H1 (cell line): ENCODE measurements around the gene EPDR1. TPM values are rescaled to one million over a fixed set of nuclear protein-coding genes. Genes with fewer than 3 reads are reported as not detected.

Source experiments
- CTCF ChIA-PET: fragments of 300-600 bp; sonication (Branson Sonifier 250); formaldehyde crosslinking; loops from one replicate; lab custom pipeline; 2021; ENCODE audit not compliant: partially characterized antibody; lab: Charles Lee
- POLR2A ChIA-PET: fragments of 300-600 bp; sonication (Branson Sonifier 250); formaldehyde crosslinking; loops from one replicate; lab custom pipeline; 2021; ENCODE audit warnings: inconsistent platforms; ENCODE audit not compliant: partially characterized antibody; lab: Charles Lee
- DNase-seq, 2 experiments: peaks; one replicate each; pipeline versions ENCODE4 v3.0.0 to v3.0.0-alpha.2; 2010 to 2022; ENCODE audit warnings: low spot score in 2 of 2, low read depth in 1 of 2, mixed read lengths in 1 of 2
- FAIRE-seq: peaks from 2 replicates; lab custom pipeline; 2011; peaks lifted over from hg19 to GRCh38; lab: Jason Lieb, UNC
- H2AFZ ChIP-seq: 2 replicates; pipeline ENCODE4 v1.8.1; 2012; ENCODE audit warnings: low read length, inconsistent platforms
- H2AK5ac ChIP-seq: 2 replicates; pipeline ENCODE4 v1.6.1; 2013; ENCODE audit warnings: low read depth, low read length
- H2BK120ac ChIP-seq: replicated peaks from 2 replicates; pipeline ENCODE3; 2013; ENCODE audit warnings: low read depth, low read length, inconsistent platforms
- H2BK12ac ChIP-seq: 2 replicates; pipeline ENCODE4 v1.6.1; 2013; ENCODE audit warnings: low read depth, low read length
- H2BK15ac ChIP-seq: 2 replicates; pipeline ENCODE4 v1.6.1; 2013; ENCODE audit warnings: low read length
- H2BK20ac ChIP-seq: 2 replicates; pipeline ENCODE4 v1.6.1; 2013; ENCODE audit warnings: low read length
- H2BK5ac ChIP-seq: 2 replicates; pipeline ENCODE4 v1.6.1; 2013; ENCODE audit warnings: low read depth, low read length
- H3K14ac ChIP-seq: 2 replicates; pipeline ENCODE4 v1.6.1; 2013; ENCODE audit warnings: inconsistent platforms; ENCODE audit not compliant: insufficient read length
- H3K18ac ChIP-seq: 2 replicates; pipeline ENCODE4 v1.6.1; 2013; ENCODE audit warnings: low read length; ENCODE audit errors: extremely low read depth
- H3K23ac ChIP-seq: 2 replicates; pipeline ENCODE4 v1.6.1; 2013; ENCODE audit warnings: inconsistent platforms; ENCODE audit not compliant: insufficient read length
- H3K23me2 ChIP-seq: 2 replicates; pipeline ENCODE4 v1.6.1; 2013; ENCODE audit warnings: low read depth, low read length
- H3K27ac ChIP-seq: 2 replicates; pipeline ENCODE4 v1.6.1; 2011; ENCODE audit warnings: low read depth, low read length, inconsistent platforms
- H3K27me3 ChIP-seq, 4 experiments: replicated peaks in 1 of 4; 1 replicate in 1 of 4; 2 replicates in 3 of 4; pipeline versions ENCODE4 v1.6.1 to v1.8.1; 2011 to 2013; ENCODE audit warnings: low read length in 3 of 4, mild to moderate bottlenecking in 3 of 4, inconsistent platforms in 2 of 4, mixed read lengths in 2 of 4, moderate library complexity in 1 of 4; ENCODE audit not compliant: control insufficient read depth in 3 of 4, insufficient read depth in 3 of 4; ENCODE audit errors: extremely low read depth in 1 of 4
- H3K36me3 ChIP-seq, 4 experiments: 2 replicates each; pipeline versions ENCODE4 v1.6.1 to v1.8.1; 2011 to 2013; ENCODE audit warnings: mild to moderate bottlenecking in 4 of 4, low read length in 3 of 4, moderate library complexity in 2 of 4, control low read depth in 1 of 4, inconsistent platforms in 1 of 4; ENCODE audit not compliant: insufficient read depth in 4 of 4, control insufficient read depth in 2 of 4
- H3K4ac ChIP-seq: replicated peaks from 2 replicates; pipeline ENCODE3; 2013; ENCODE audit warnings: low read length, low read depth, mixed read lengths, inconsistent platforms; ENCODE audit not compliant: insufficient read length
- H3K4me1 ChIP-seq, 4 experiments: replicated peaks in 1 of 4; 1 replicate in 1 of 4; 2 replicates in 3 of 4; pipeline versions ENCODE4 v1.6.1 to v1.8.1; 2011 to 2013; ENCODE audit warnings: low read length in 3 of 4, inconsistent platforms in 2 of 4, mixed read lengths in 1 of 4; ENCODE audit not compliant: insufficient read depth in 4 of 4, control insufficient read depth in 3 of 4
- H3K4me2 ChIP-seq, 2 experiments: 2 replicates each; pipeline versions ENCODE4 v1.6.1 to v1.8.1; 2011 to 2013; ENCODE audit warnings: low read depth in 2 of 2, low read length in 2 of 2, control low read depth in 1 of 2, inconsistent platforms in 1 of 2, mild to moderate bottlenecking in 1 of 2; ENCODE audit not compliant: insufficient read depth in 1 of 2
- H3K4me3 ChIP-seq, 4 experiments: fragments of 200-600, 300-600 bp in 1 of 4; sonication (generic), shearing (Covaris generic), sonication (Bioruptor Twin) in 1 of 4; 2 replicates each; pipeline versions ENCODE4 v1.5.1 to v1.8.1; 2011 to 2016; ENCODE audit warnings: low read length in 4 of 4, low read depth in 3 of 4, control low read depth in 2 of 4, inconsistent platforms in 2 of 4, mild to moderate bottlenecking in 2 of 4, mixed read lengths in 1 of 4, moderate library complexity in 1 of 4; ENCODE audit not compliant: insufficient read depth in 2 of 4; ENCODE audit errors: extremely low read depth in 1 of 4
- H3K56ac ChIP-seq: replicated peaks from 2 replicates; pipeline ENCODE3; 2013; ENCODE audit warnings: low read depth, mild to moderate bottlenecking, mixed read lengths, low read length, inconsistent platforms; ENCODE audit not compliant: insufficient read length
- H3K79me1 ChIP-seq: 2 replicates; pipeline ENCODE4 v1.6.1; 2013; ENCODE audit warnings: low read depth, low read length, control low read depth
- H3K79me2 ChIP-seq, 2 experiments: 2 replicates each; pipeline versions ENCODE4 v1.6.1 to v1.8.1; 2012 to 2013; ENCODE audit warnings: low read length in 2 of 2, mild to moderate bottlenecking in 2 of 2, inconsistent platforms in 1 of 2; ENCODE audit not compliant: insufficient read depth in 2 of 2, control insufficient read depth in 1 of 2
- H3K9ac ChIP-seq, 4 experiments: replicated peaks in 1 of 4; 1 replicate in 1 of 4; 2 replicates in 3 of 4; pipeline versions ENCODE4 v1.6.1 to v1.8.1; 2011 to 2013; ENCODE audit warnings: low read depth in 3 of 4, low read length in 3 of 4, control low read depth in 2 of 4, mild to moderate bottlenecking in 2 of 4, moderate library complexity in 2 of 4, inconsistent platforms in 1 of 4; ENCODE audit errors: extremely low read depth in 1 of 4
- H3K9me3 ChIP-seq, 2 experiments: 2 replicates each; pipeline versions ENCODE4 v1.6.1 to v1.8.1; 2012 to 2013; ENCODE audit warnings: mild to moderate bottlenecking in 2 of 2, moderate library complexity in 2 of 2, control low read depth in 1 of 2, inconsistent platforms in 1 of 2, low read depth in 1 of 2, low read length in 1 of 2, mixed read lengths in 1 of 2; ENCODE audit not compliant: insufficient read depth in 2 of 2
- H4K20me1 ChIP-seq, 2 experiments: replicated peaks in 1 of 2; 2 replicates each; pipeline versions ENCODE3 to v1.8.1; 2011 to 2013; ENCODE audit warnings: inconsistent platforms in 2 of 2, low read length in 2 of 2, mild to moderate bottlenecking in 1 of 2; ENCODE audit not compliant: insufficient read depth in 2 of 2, control insufficient read depth in 1 of 2
- H4K5ac ChIP-seq: 2 replicates; pipeline ENCODE4 v1.6.1; 2013; ENCODE audit warnings: low read length, low read depth, mixed read lengths, inconsistent platforms; ENCODE audit not compliant: insufficient read length
- H4K8ac ChIP-seq: 2 replicates; pipeline ENCODE4 v1.8.0; 2013; ENCODE audit warnings: mild to moderate bottlenecking, moderate library complexity, low read length, inconsistent platforms; ENCODE audit not compliant: insufficient read depth; ENCODE audit errors: extremely low read depth
- H4K91ac ChIP-seq: replicated peaks from 2 replicates; pipeline ENCODE3; 2013; ENCODE audit warnings: low read length, mixed read lengths, inconsistent platforms; ENCODE audit not compliant: insufficient read length
- ATF2 ChIP-seq: IDR thresholded peaks from 2 replicates; pipeline ENCODE4 v1.6.1; 2012; ENCODE audit warnings: low read length, inconsistent platforms
- BACH1 ChIP-seq: IDR thresholded peaks from 2 replicates; pipeline ENCODE4 v1.6.1; 2012; ENCODE audit warnings: low read length, improper control_type of control experiment
- BRCA1 ChIP-seq: IDR thresholded peaks from 2 replicates; pipeline ENCODE4 v1.6.1; 2012; ENCODE audit warnings: low read depth, low read length, improper control_type of control experiment
- CHD1 ChIP-seq: IDR thresholded peaks from 2 replicates; pipeline ENCODE4 v1.6.1; 2012; ENCODE audit warnings: low read depth, low read length, improper control_type of control experiment
- CHD2 ChIP-seq: IDR thresholded peaks from 2 replicates; pipeline ENCODE4 v1.6.1; 2012; ENCODE audit warnings: low read length, improper control_type of control experiment
- CTBP2 ChIP-seq: IDR thresholded peaks from 2 replicates; pipeline ENCODE4 v1.7.0; 2011; ENCODE audit warnings: borderline replicate concordance, mild to moderate bottlenecking, moderate library complexity, mixed read lengths, low read length; ENCODE audit not compliant: insufficient read depth, insufficient read length
- EZH2 ChIP-seq: fragments of 200-600 bp; sonication (generic); IDR thresholded peaks from 2 replicates; pipeline ENCODE4 v1.7.1; 2012; ENCODE audit warnings: low read depth, mild to moderate bottlenecking, moderate library complexity, low read length, inconsistent platforms; ENCODE audit not compliant: severe bottlenecking
- JUN ChIP-seq: IDR thresholded peaks from 2 replicates; pipeline ENCODE4 v1.6.1; 2011; ENCODE audit warnings: low read depth, mild to moderate bottlenecking, improper control_type of control experiment, low read length
- POLR2A ChIP-seq, 2 experiments: IDR thresholded peaks; 1 replicate in 1 of 2; 2 replicates in 1 of 2; pipeline ENCODE4 v1.6.1; 2011; ENCODE audit warnings: low read depth in 2 of 2, low read length in 2 of 2, mild to moderate bottlenecking in 2 of 2; ENCODE audit errors: control extremely low read depth in 1 of 2
- SP1 ChIP-seq: IDR thresholded peaks from 2 replicates; pipeline ENCODE4 v1.6.1; 2011; ENCODE audit warnings: low read depth, low read length
- TAF1 ChIP-seq: IDR thresholded peaks from 2 replicates; pipeline ENCODE4 v1.6.1; 2011; ENCODE audit warnings: mild to moderate bottlenecking, low read depth, low read length
- TAF7 ChIP-seq: optimal IDR thresholded peaks from 2 replicates; pipeline ENCODE3; 2011; ENCODE audit warnings: low read depth, mild to moderate bottlenecking, inconsistent platforms, low read length, moderate library complexity, borderline replicate concordance
- TCF12 ChIP-seq: IDR thresholded peaks from 2 replicates; pipeline ENCODE4 v1.6.1; 2011; ENCODE audit warnings: low read depth, mild to moderate bottlenecking, low read length
- YY1 ChIP-seq: IDR thresholded peaks from 2 replicates; pipeline ENCODE4 v1.6.1; 2011; ENCODE audit warnings: low read depth, mild to moderate bottlenecking, low read length
- ZNF274 ChIP-seq: IDR thresholded peaks from 2 replicates; pipeline ENCODE4 v1.7.0; 2012; ENCODE audit warnings: low read length, borderline replicate concordance; ENCODE audit errors: extremely low read depth
- WGBS, 2 experiments: shearing (Covaris generic) in 1 of 2; methylation state at CpG; one replicate each; pipeline versions ENCODE4 v1.1.6 to v1.1.7; 2013 to 2015; ENCODE audit warnings: low lambda C conversion rate in 2 of 2, mixed read lengths in 2 of 2, inconsistent platforms in 1 of 2, low coverage in 1 of 2, missing lambda C conversion rate in 1 of 2; ENCODE audit not compliant: insufficient replicate concordance in 2 of 2, insufficient coverage in 1 of 2, insufficient read length in 1 of 2; ENCODE audit errors: extremely low coverage in 1 of 2, missing lambda C conversion rate in 1 of 2; 5-methylcytosine and 5-hydroxymethylcytosine counted together
- polyA plus RNA-seq, 7 experiments: library from polyadenylated mRNA; depleted of rRNA in 3 of 7; stranded (reverse) in 5 of 7; unstranded in 2 of 7; fragments of >200 nt in 5 of 7; fragments of 200-250 nt in 2 of 7; gene quantifications; 1 replicate in 5 of 7; 2 replicates in 1 of 7; 4 replicates in 1 of 7; pipeline versions ENCODE4 v1.2.1 to v1.2.3, GENCODE V29; 2011 to 2013; ENCODE audit warnings: missing spikeins in 2 of 7, mixed read lengths in 2 of 7
- total RNA-seq: library from RNA; stranded (reverse); fragmentation: NEBNext Ultra II Directional; extraction: Animal tissue kit (Norgen Biotek cat#: 25700); gene quantifications from 2 replicates; pipeline ENCODE4 v1.2.1, GENCODE V29; 2021

Gene EPDR1
- total and polyA plus RNA-seq, 2 of the 8 experiments (the other 6 are each of a cell fraction or from before 2014, with no cell fraction given): 6.4 to 8.2 TPM

- Histone ChIP-seq H4K8ac (no peak overlapping the region), H2BK120ac (no peak overlapping the region), H2AFZ (no peak overlapping the region), H3K36me3 (no peaks in the 10 kb centered on the region), H4K91ac (no peak overlapping the region), H3K9ac (no peak overlapping the region), H3K23me2 (no peaks in the 10 kb centered on the region), H3K4me1 (no peaks in the 10 kb centered on the region), H2BK15ac (no peak overlapping the region), H3K79me2 (no peaks in the 10 kb centered on the region), H3K18ac (no peak overlapping the region), H2BK20ac (no peak overlapping the region), H3K4me3 (no peak overlapping the region), H2BK5ac (no peak overlapping the region), H4K5ac (no peak overlapping the region), H3K4me2 (no peak overlapping the region), H3K56ac (no peak overlapping the region), H4K20me1 (no peaks in the 10 kb centered on the region), H3K23ac (no peak overlapping the region), H3K27me3 (no peaks in the 10 kb centered on the region), H3K14ac (no peak overlapping the region), H2AK5ac (no peak overlapping the region), H3K4ac (no peak overlapping the region), H3K9me3 (no peaks in the 10 kb centered on the region), H3K79me1 (no peaks in the 10 kb centered on the region), H2BK12ac (no peak overlapping the region), H3K27ac (no peak overlapping the region)
- FAIRE-seq (no peak), DNase-seq (no peak)
- 89% methylated on average over 4 of the region's 4 CpGs; no CpG with 5 or more reads in 1 of the 2 experiments for whole genome bisulfite sequencing, 2 experiments
- TF ChIP-seq BACH1 (no peak), POLR2A (IDR thresholded peaks at IDR 0.05; ENCODE audit: control extremely low read depth in 1 of 2, low read depth in 2 of 2, low read length in 2 of 2) (no peak), EZH2 (no peak), CTBP2 (no peak), BRCA1 (no peak), TCF12 (no peak), ATF2 (no peak), SP1 (no peak), TAF7 (no peak), ZNF274 (no peak), YY1 (no peak), TAF1 (no peak), CHD1 (no peak), CHD2 (no peak), JUN (no peak)
- CTCF ChIA-PET: no interaction called here
- POLR2A ChIA-PET: no interaction called here
Measured at GRCh38 chr7:37971491-37971890, 51.1 kb downstream of the EPDR1 start.
